ENCODE data around the gene MX2. TPM values are rescaled to one million over a fixed set of nuclear protein-coding genes. Genes with fewer than 3 reads are reported as not detected.

MX2 gene
- total RNA-seq, 6 experiments from 2014 or later: 0.11 to 0.61 (median 0.36) TPM; not detected in 1

- no peak overlapping the region for H3K4me3 Mint-ChIP-seq
- peaks cover 2% of the 10 kb centered on the region for H3K27me3 Mint-ChIP-seq (ENCODE audit: insufficient read depth)
- H3K9me3 Mint-ChIP-seq: no peaks in the 10 kb centered on the region; the same call in 1 of the 2 replicates
- H3K27ac Mint-ChIP-seq: no peak overlapping the region
- H3K36me3 Mint-ChIP-seq (ENCODE audit: low read depth): no peaks in the 10 kb centered on the region
- no peaks in the 10 kb centered on the region; the same call in 1 of the 2 replicates for H3K4me1 Mint-ChIP-seq (ENCODE audit: low read depth)
- no peak for DNase-seq
- TF ChIP-seq, protein P1, sequence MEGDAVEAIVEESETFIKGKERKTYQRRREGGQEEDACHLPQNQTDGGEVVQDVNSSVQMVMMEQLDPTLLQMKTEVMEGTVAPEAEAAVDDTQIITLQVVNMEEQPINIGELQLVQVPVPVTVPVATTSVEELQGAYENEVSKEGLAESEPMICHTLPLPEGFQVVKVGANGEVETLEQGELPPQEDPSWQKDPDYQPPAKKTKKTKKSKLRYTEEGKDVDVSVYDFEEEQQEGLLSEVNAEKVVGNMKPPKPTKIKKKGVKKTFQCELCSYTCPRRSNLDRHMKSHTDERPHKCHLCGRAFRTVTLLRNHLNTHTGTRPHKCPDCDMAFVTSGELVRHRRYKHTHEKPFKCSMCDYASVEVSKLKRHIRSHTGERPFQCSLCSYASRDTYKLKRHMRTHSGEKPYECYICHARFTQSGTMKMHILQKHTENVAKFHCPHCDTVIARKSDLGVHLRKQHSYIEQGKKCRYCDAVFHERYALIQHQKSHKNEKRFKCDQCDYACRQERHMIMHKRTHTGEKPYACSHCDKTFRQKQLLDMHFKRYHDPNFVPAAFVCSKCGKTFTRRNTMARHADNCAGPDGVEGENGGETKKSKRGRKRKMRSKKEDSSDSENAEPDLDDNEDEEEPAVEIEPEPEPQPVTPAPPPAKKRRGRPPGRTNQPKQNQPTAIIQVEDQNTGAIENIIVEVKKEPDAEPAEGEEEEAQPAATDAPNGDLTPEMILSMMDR (IDR thresholded peaks at IDR 0.05): no peak
Measured at GRCh38 chr21:41441546-41441945, 79.7 kb downstream of the MX2 start.

DNA sequence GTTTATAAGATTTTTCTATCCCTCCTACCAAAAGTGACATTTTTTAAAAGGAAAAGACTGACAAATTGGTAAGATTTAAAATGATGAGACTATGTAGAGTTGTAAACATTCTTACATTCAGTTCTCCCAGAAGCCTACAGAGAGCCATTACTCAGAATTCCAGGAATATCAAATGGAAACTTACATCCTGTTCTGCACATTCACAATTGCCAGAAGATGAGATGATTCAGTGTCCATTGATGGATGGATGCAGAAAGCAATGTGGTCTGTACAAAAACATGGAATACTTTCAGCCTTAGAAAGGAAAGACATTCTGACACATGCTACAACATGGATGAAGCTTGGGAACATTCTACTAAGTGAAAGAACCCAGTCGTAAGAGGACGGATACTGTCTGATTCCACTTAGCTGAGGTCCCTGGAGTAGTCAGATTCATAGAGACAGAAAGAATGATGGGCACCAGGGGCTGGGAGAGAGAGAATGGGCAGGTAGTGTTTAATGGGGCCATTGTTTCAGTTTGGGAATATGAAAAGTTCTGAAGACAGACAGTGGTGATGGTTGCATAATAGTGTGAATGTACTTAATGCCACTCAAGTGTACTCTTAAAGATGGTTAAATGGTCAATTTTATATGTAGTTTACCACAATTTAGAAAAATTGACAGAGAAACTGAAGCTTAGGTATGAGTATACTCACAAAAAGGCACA, 80.8 kb downstream of the MX2 start:
- H3K4me3 Mint-ChIP-seq: no peak overlapping the region

GRCh38 chr21:41443562-41443961, 81.7 kb downstream of the MX2 start:
- no peaks in the 10 kb centered on the region; the same call in 1 of the 2 replicates for H3K36me3 Mint-ChIP-seq (ENCODE audit: low read depth)
- TF ChIP-seq, protein P1 (IDR thresholded peaks at IDR 0.05): no peak
- no peak for DNase-seq
- no peak overlapping the region for H3K4me3 Mint-ChIP-seq
- H3K27me3 Mint-ChIP-seq (ENCODE audit: insufficient read depth): peaks cover 4% of the 10 kb centered on the region
- H3K4me1 Mint-ChIP-seq (ENCODE audit: low read depth): no peaks in the 10 kb centered on the region; the same call in 1 of the 2 replicates
- no peak overlapping the region for H3K27ac Mint-ChIP-seq
- no peaks in the 10 kb centered on the region; the same call in 1 of the 2 replicates for H3K9me3 Mint-ChIP-seq

More for the DNA sequence above, 80.8 kb downstream of the MX2 start:
- no peaks in the 10 kb centered on the region; the same call in 1 of the 2 replicates for H3K9me3 Mint-ChIP-seq
- H3K36me3 Mint-ChIP-seq (ENCODE audit: low read depth): no peaks in the 10 kb centered on the region; the same call in 1 of the 2 replicates
- no peak for DNase-seq
- peaks cover 6% of the 10 kb centered on the region for H3K27me3 Mint-ChIP-seq (ENCODE audit: insufficient read depth)
- no peaks in the 10 kb centered on the region; the same call in 1 of the 2 replicates for H3K4me1 Mint-ChIP-seq (ENCODE audit: low read depth)
- TF ChIP-seq, protein P1 (IDR thresholded peaks at IDR 0.05): no peak
- H3K27ac Mint-ChIP-seq: no peak overlapping the region

GRCh38 chr21:41444703-41445464, 83.1 kb downstream of the MX2 start:
- no peak overlapping the region for H3K27ac Mint-ChIP-seq
- no peaks in the 10 kb centered on the region; the same call in 1 of the 2 replicates for H3K4me1 Mint-ChIP-seq (ENCODE audit: low read depth)
- TF ChIP-seq, protein P1 (IDR thresholded peaks at IDR 0.05): no peak
- H3K36me3 Mint-ChIP-seq (ENCODE audit: low read depth): no peaks in the 10 kb centered on the region; the same call in 1 of the 2 replicates
- H3K4me3 Mint-ChIP-seq: no peak overlapping the region
- peaks cover 4% of the 10 kb centered on the region for H3K27me3 Mint-ChIP-seq (ENCODE audit: insufficient read depth)
- no peaks in the 10 kb centered on the region; the same call in 1 of the 2 replicates for H3K9me3 Mint-ChIP-seq
- DNase-seq: no peak

GRCh38 chr21:41445465-41445862, 83.6 kb downstream of the MX2 start:
- Mint-ChIP-seq H3K27ac (no peak overlapping the region), H3K4me3 (no peak overlapping the region), H3K27me3 (ENCODE audit: insufficient read depth) (peaks cover 4% of the 10 kb centered on the region), H3K9me3 (no peaks in the 10 kb centered on the region; the same call in 1 of the 2 replicates), H3K4me1 (ENCODE audit: low read depth) (no peaks in the 10 kb centered on the region; the same call in 1 of the 2 replicates), H3K36me3 (ENCODE audit: low read depth) (no peaks in the 10 kb centered on the region; the same call in 1 of the 2 replicates)
- TF ChIP-seq, protein P1 (IDR thresholded peaks at IDR 0.05): no peak
- DNase-seq: no peak
